Calu3 (cell line): ENCODE data around the gene USP12. TPM values are rescaled to one million over a fixed set of nuclear protein-coding genes. Genes with fewer than 3 reads are reported as not detected.

Experiments used
- BruUV-seq: library from RNA; stranded (reverse); fragments of 400-500 nt; replicated peaks from 2 replicates; lab custom pipeline; 2021; lab: Mats Ljungman, UMichigan
- CTCF ChIA-PET: fragments of 300-600 bp; sonication (Branson Sonifier 250); formaldehyde crosslinking; loops from one replicate; lab custom pipeline; 2022; ENCODE audit warnings: antibody characterized with exemption; lab: Charles Lee
- DNase-seq: peaks from one replicate; pipeline ENCODE4 v3.0.0; 2022
- H3K27ac Mint-ChIP-seq: one replicate; pipeline ENCODE4 v1.8.0; 2022; ENCODE audit warnings: mixed read lengths; ENCODE audit not compliant: unreplicated experiment
- H3K27me3 Mint-ChIP-seq: one replicate; pipeline ENCODE4 v1.8.0; 2022; ENCODE audit warnings: mixed read lengths; ENCODE audit not compliant: unreplicated experiment
- H3K36me3 Mint-ChIP-seq: one replicate; pipeline ENCODE4 v1.8.0; 2022; ENCODE audit warnings: mild to moderate bottlenecking, moderate library complexity, mixed read lengths; ENCODE audit not compliant: insufficient read depth, unreplicated experiment
- H3K4me1 Mint-ChIP-seq: one replicate; pipeline ENCODE4 v1.8.0; 2022; ENCODE audit warnings: mild to moderate bottlenecking, low read depth, mixed read lengths; ENCODE audit not compliant: unreplicated experiment
- H3K4me3 Mint-ChIP-seq: one replicate; pipeline ENCODE4 v1.8.0; 2022; ENCODE audit warnings: mild to moderate bottlenecking, low read depth, moderate library complexity, mixed read lengths; ENCODE audit not compliant: unreplicated experiment
- H3K9me3 Mint-ChIP-seq: one replicate; pipeline ENCODE4 v1.8.0; 2022; ENCODE audit warnings: low read depth, mixed read lengths; ENCODE audit not compliant: unreplicated experiment
- CTCF ChIP-seq: fragments of 200-600 bp; IDR thresholded peaks from one replicate; pipeline ENCODE4 v1.8.0; 2022; ENCODE audit warnings: antibody characterized with exemption; ENCODE audit not compliant: unreplicated experiment
- intact Hi-C: fragments of 100-400 bp; cut with micrococcal nuclease; formaldehyde crosslinking; loops from one replicate; pipeline ENCODE4 v1.10.0; 2022; ENCODE audit not compliant: unreplicated experiment
- total RNA-seq: library from RNA; stranded (reverse); gene quantifications from 2 replicates; pipeline ENCODE4 v1.2.3, GENCODE V29; 2022

The USP12 gene
- total RNA-seq, 1 experiment from 2014 or later, result 20.6 TPM

GRCh38 chr13:27170516-27171243 is 931 bp downstream of the USP12 start:
- no peak for TF ChIP-seq CTCF
- DNase-seq, result no peak
- intact Hi-C loops, result loop anchor here (5.0 kb wide), 1 partner anchor 102 kb away; the partner anchor contains the start of gene RASL11A
- Mint-ChIP-seq H3K27me3 (no peaks in the 10 kb centered on the region), H3K9me3 (no peaks in the 10 kb centered on the region), H3K4me3 (peak overlapping the region; percentile 83), H3K27ac (peak overlapping the region; percentile 74), H3K36me3 (peaks cover 13% of the 10 kb centered on the region), H3K4me1 (peaks cover 33% of the 10 kb centered on the region)
- CTCF ChIA-PET, result no interaction called here
- no TSS peak for BruUV-seq

GRCh38 chr13:27170221-27170515 is 1.4 kb downstream of the USP12 start:
- Mint-ChIP-seq H3K27me3 (no peaks in the 10 kb centered on the region), H3K4me3 (peak overlapping the region; percentile 83), H3K9me3 (no peaks in the 10 kb centered on the region), H3K4me1 (peaks cover 33% of the 10 kb centered on the region), H3K36me3 (peaks cover 13% of the 10 kb centered on the region), H3K27ac (peak overlapping the region; percentile 74)
- DNase-seq, result no peak
- intact Hi-C loops, result loop anchor here (5.0 kb wide), 1 partner anchor 102 kb away; the partner anchor contains the start of gene RASL11A
- CTCF ChIA-PET, result no interaction called here
- TF ChIP-seq CTCF, result no peak
- BruUV-seq, result TSS peak; percentile 42

- Mint-ChIP-seq H3K4me1 (peaks cover 33% of the 10 kb centered on the region), H3K27ac (no peak overlapping the region), H3K9me3 (no peaks in the 10 kb centered on the region), H3K27me3 (no peaks in the 10 kb centered on the region), H3K4me3 (peak overlapping the region; percentile 83), H3K36me3 (peaks cover 13% of the 10 kb centered on the region)
- no TSS peak for BruUV-seq
- DNase-seq, result no peak
- intact Hi-C loops, result loop anchor here (5.0 kb wide), 1 partner anchor 37 kb away; no protein-coding TSS in a partner anchor
- TF ChIP-seq CTCF, result no peak
- CTCF ChIA-PET, result no interaction called here
Measured at GRCh38 chr13:27168906-27169657, 2.5 kb downstream of the USP12 start.

GRCh38 chr13:27168086-27168485 is 3.5 kb downstream of the USP12 start:
- TF ChIP-seq CTCF, result no peak
- H3K9me3 Mint-ChIP-seq, result no peaks in the 10 kb centered on the region
- H3K27ac Mint-ChIP-seq, result peak overlapping the region; percentile 26
- BruUV-seq, result no TSS peak
- H3K4me3 Mint-ChIP-seq, result peak overlapping the region; percentile 33
- CTCF ChIA-PET, result no interaction called here
- peaks cover 29% of the 10 kb centered on the region for H3K4me1 Mint-ChIP-seq
- intact Hi-C loops, result loop anchor here (5.0 kb wide), 1 partner anchor 36 kb away; no protein-coding TSS in a partner anchor
- DNase-seq, result no peak
- no peaks in the 10 kb centered on the region for H3K27me3 Mint-ChIP-seq
- peaks cover 13% of the 10 kb centered on the region for H3K36me3 Mint-ChIP-seq
